BE2C (cell line): ENCODE measurements around the gene BTBD10.

Experiments used
- DNase-seq: peaks from one replicate; pipeline ENCODE4 v3.0.0-alpha.2; 2020
- H3K27me3 ChIP-seq: fragments of 250-450 bp; sonication (Bioruptor Pico); 2 replicates; pipeline ENCODE4 v1.5.1; 2020; ENCODE audit warnings: mild to moderate bottlenecking
- H3K36me3 ChIP-seq: fragments of 250-450 bp; sonication (Bioruptor Pico); 2 replicates; pipeline ENCODE4 v1.5.1; 2020; ENCODE audit warnings: mild to moderate bottlenecking
- H3K4me1 ChIP-seq: fragments of 250-450 bp; sonication (Bioruptor Pico); 2 replicates; pipeline ENCODE4 v1.5.1; 2020
- H3K4me3 ChIP-seq: 2 replicates; pipeline ENCODE4 v1.5.1; 2011; ENCODE audit warnings: low read depth, low read length
- H3K9me3 ChIP-seq: fragments of 250-450 bp; sonication (Bioruptor Pico); 2 replicates; pipeline ENCODE4 v1.5.1; 2020
- CTCF ChIP-seq: IDR thresholded peaks from 2 replicates; pipeline ENCODE4 v1.5.1; 2012; ENCODE audit warnings: mild to moderate bottlenecking, low read depth, low read length

The BTBD10 gene

DNA sequence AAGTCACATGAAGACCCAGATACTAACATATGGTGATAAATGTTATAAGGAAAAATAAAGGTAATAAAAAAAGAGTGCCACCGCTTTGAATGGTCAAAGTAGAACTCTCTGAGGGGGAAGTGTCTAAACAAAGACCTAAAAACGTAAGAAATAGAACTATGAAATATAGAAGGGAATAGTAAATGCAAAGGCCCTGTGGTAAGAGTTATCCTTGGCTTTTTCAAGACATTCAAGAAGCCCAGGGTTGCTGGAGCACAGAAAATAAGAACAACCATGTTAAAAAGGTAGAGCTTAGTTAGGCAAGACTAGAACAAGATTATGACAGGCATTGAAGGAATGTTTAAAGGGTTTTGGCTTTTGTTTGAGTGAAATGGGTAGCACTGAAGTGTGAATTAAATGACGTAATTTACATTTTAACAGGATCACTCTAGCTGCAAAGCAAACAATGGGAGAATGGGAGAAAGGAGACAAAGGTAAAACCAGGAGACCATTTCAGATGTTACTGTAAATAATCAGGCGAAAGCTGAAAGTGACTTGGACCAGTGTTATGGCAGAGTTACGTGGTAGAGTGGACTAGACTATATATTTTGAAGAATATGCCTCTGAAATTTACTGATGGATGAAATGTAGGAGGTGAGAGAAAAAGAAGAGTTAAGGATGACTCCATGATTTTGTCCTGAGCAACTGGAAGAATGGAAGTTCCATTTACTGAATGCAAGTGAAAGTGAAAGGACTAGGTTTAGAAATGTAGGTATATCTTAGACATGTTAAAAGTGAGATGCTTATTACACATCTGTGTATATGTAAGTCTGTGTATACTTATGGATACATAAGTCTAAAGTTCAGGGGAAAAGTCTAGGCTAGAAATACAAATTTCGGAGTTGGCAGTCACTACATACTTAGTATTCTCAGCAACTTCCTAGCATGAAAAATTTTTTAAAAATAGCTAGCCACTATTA lies 28.5 kb downstream of the BTBD10 start:
- Histone ChIP-seq H3K4me3 (no peak overlapping the region), H3K27me3 (no peaks in the 10 kb centered on the region), H3K9me3 (no peaks in the 10 kb centered on the region), H3K4me1 (no peaks in the 10 kb centered on the region), H3K36me3 (no peaks in the 10 kb centered on the region)
- no peak for TF ChIP-seq CTCF
- DNase-seq = no peak

GRCh38 chr11:13433437-13433836 lies 29.6 kb downstream of the BTBD10 start:
- Histone ChIP-seq H3K27me3 (no peaks in the 10 kb centered on the region), H3K36me3 (no peaks in the 10 kb centered on the region), H3K4me3 (no peak overlapping the region), H3K4me1 (no peaks in the 10 kb centered on the region), H3K9me3 (no peaks in the 10 kb centered on the region)
- no peak for TF ChIP-seq CTCF
- DNase-seq = no peak

GRCh38 chr11:13429836-13430235 lies 33.2 kb downstream of the BTBD10 start:
- no peaks in the 10 kb centered on the region for H3K27me3 ChIP-seq
- no peak for DNase-seq
- no peaks in the 10 kb centered on the region for H3K36me3 ChIP-seq
- H3K9me3 ChIP-seq = no peaks in the 10 kb centered on the region
- no peak for TF ChIP-seq CTCF
- H3K4me1 ChIP-seq = no peaks in the 10 kb centered on the region
- H3K4me3 ChIP-seq = no peak overlapping the region

DNA sequence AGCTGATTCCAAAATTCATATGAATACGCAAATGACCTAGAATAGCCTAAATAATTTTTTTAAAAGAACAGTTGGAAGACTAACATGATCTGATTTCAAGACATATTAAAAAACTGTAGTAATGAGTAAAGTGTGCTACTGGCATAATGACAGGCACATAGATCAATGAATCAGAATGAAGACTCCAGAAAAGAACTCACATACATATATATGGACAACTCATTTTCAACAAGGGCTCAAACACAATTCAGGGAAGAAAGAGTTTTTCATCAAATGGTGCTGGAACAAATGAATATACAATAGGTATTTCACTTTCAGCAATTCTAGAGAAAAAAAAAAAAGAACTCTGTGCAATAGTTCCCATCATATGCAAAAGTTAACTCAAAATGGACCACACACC lies 33.7 kb downstream of the BTBD10 start:
- Histone ChIP-seq H3K4me1 (no peaks in the 10 kb centered on the region), H3K27me3 (no peaks in the 10 kb centered on the region), H3K36me3 (no peaks in the 10 kb centered on the region), H3K9me3 (no peaks in the 10 kb centered on the region), H3K4me3 (no peak overlapping the region)
- DNase-seq = no peak
- no peak for TF ChIP-seq CTCF

GRCh38 chr11:13427440-13427839 lies 35.6 kb downstream of the BTBD10 start:
- no peak for TF ChIP-seq CTCF
- no peak overlapping the region for H3K4me3 ChIP-seq
- H3K36me3 ChIP-seq = no peaks in the 10 kb centered on the region
- no peaks in the 10 kb centered on the region for H3K27me3 ChIP-seq
- no peaks in the 10 kb centered on the region for H3K4me1 ChIP-seq
- no peak for DNase-seq
- no peaks in the 10 kb centered on the region for H3K9me3 ChIP-seq

- no peaks in the 10 kb centered on the region for H3K36me3 ChIP-seq
- no peak for TF ChIP-seq CTCF
- H3K27me3 ChIP-seq = no peaks in the 10 kb centered on the region
- H3K4me3 ChIP-seq = no peak overlapping the region
- no peaks in the 10 kb centered on the region for H3K4me1 ChIP-seq
- no peak for DNase-seq
- no peaks in the 10 kb centered on the region for H3K9me3 ChIP-seq
These were observed 39.6 kb downstream of the BTBD10 start for GRCh38 chr11:13423372-13423771.
